GM12892 (cell line): ENCODE results near the gene C1QTNF6.

ENCODE experiments used
- DNase-seq: peaks from one replicate; pipeline ENCODE4 v3.0.0; 2011; ENCODE audit not compliant: insufficient read length
- FAIRE-seq: peaks from 2 replicates; lab custom pipeline; 2011; peaks lifted over from hg19 to GRCh38; lab: Jason Lieb, UNC
- POLR2A ChIP-seq: IDR thresholded peaks from 2 replicates; pipeline ENCODE4 v1.6.1; 2011; ENCODE audit warnings: low read depth, low read length, control low read depth
- POLR2AphosphoS5 ChIP-seq: IDR thresholded peaks from 2 replicates; pipeline ENCODE4 v1.6.1; 2011; ENCODE audit warnings: low read depth, low read length, control low read depth
- TAF1 ChIP-seq: IDR thresholded peaks from 2 replicates; pipeline ENCODE4 v1.6.1; 2011; ENCODE audit warnings: low read depth, mild to moderate bottlenecking, control low read depth, low read length, borderline replicate concordance

C1QTNF6 gene

GRCh38 chr22:37221424-37222333, 33.6 kb upstream of the C1QTNF6 start:
- no peak for DNase-seq
- peak; percentile 58 for FAIRE-seq
- no peak for TF ChIP-seq POLR2A
- TF ChIP-seq POLR2AphosphoS5, result no peak
- no peak for TF ChIP-seq TAF1

- FAIRE-seq, result no peak
- DNase-seq, result no peak
Observed at GRCh38 chr22:37220543-37220981, 32.5 kb upstream of the C1QTNF6 start.

GRCh38 chr22:37219533-37219932, 31.5 kb upstream of the C1QTNF6 start:
- FAIRE-seq (no peak), DNase-seq (no peak)
- TF ChIP-seq POLR2A (0 out of 2 replicates have a peak, but pooled peaks have one; percentile 19), TAF1 (no peak), POLR2AphosphoS5 (no peak)

More at GRCh38 chr22:37220543-37220981, 32.5 kb upstream of the C1QTNF6 start:
- TF ChIP-seq POLR2AphosphoS5 (peak; percentile 78), TAF1 (no peak; the same call in 1 of the 2 replicates), POLR2A (peak; percentile 82)

GRCh38 chr22:37218771-37219411, 30.8 kb upstream of the C1QTNF6 start:
- FAIRE-seq (peak; percentile 99), DNase-seq (peak; percentile 67)
- TF ChIP-seq TAF1 (no peak), POLR2AphosphoS5 (no peak), POLR2A (peak; percentile 11; the same call in 1 of the 2 replicates)

- TF ChIP-seq POLR2A (no peak), TAF1 (no peak), POLR2AphosphoS5 (no peak)
- DNase-seq (no peak), FAIRE-seq (no peak)
Observed at GRCh38 chr22:37218399-37218770, 30.3 kb upstream of the C1QTNF6 start.

- FAIRE-seq (no peak), DNase-seq (no peak)
- TF ChIP-seq POLR2A, result no peak
- TF ChIP-seq TAF1, result no peak
- no peak for TF ChIP-seq POLR2AphosphoS5
Observed at GRCh38 chr22:37215890-37216289, 27.8 kb upstream of the C1QTNF6 start.

- FAIRE-seq, result no peak
- TF ChIP-seq TAF1 (no peak), POLR2A (no peak), POLR2AphosphoS5 (no peak)
Observed at GRCh38 chr22:37214731-37215030, 26.6 kb upstream of the C1QTNF6 start.

GRCh38 chr22:37213941-37214730, 26.1 kb upstream of the C1QTNF6 start:
- FAIRE-seq (no peak), DNase-seq (no peak)
- TF ChIP-seq POLR2A (no peak), POLR2AphosphoS5 (no peak), TAF1 (no peak)

More at GRCh38 chr22:37214731-37215030, 26.6 kb upstream of the C1QTNF6 start:
- DNase-seq, result no peak

- no peak for TF ChIP-seq POLR2AphosphoS5
- TF ChIP-seq TAF1, result no peak
- TF ChIP-seq POLR2A, result no peak
- FAIRE-seq (no peak), DNase-seq (no peak)
Observed at GRCh38 chr22:37213218-37213855, 25.3 kb upstream of the C1QTNF6 start.

- no peak for TF ChIP-seq TAF1
- TF ChIP-seq POLR2AphosphoS5, result no peak
- no peak for TF ChIP-seq POLR2A
- FAIRE-seq, result no peak
- DNase-seq, result no peak
Observed at GRCh38 chr22:37212174-37212906, 24.3 kb upstream of the C1QTNF6 start, which contains the start of gene SSTR3. TSS of gene SSTR3 (minus strand) at chr22:37212477. CDS start at chr22:37207803, 4,674 bp downstream.
